ENCODE measurements around the gene AKR1A1. TPM values are rescaled to one million over a fixed set of nuclear protein-coding genes. Genes with fewer than 3 reads are reported as not detected.

The AKR1A1 gene
- polyA plus RNA-seq, 1 experiment, result 188 TPM

DNA sequence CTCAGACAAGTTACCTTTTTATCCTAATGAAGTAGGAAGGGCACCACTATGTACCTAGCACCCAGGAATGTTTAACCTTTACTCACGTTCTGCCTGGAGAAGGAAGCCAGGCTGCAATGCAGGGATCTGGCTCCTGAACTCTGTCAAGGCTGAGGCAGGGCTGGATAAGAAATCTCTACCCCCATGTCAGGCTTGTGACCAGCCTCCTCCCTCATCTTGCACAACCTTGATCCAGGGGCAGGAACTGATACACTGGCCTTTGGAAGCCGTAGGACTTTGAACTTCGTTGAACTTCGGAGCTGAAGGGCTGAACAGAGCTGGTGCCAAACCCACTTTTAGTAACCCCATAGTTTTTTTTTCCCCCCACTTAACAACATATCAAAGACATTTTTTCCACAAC, 8.0 kb upstream of the AKR1A1 start:
- Histone ChIP-seq H3K36me3 (ENCODE audit: control insufficient read depth, insufficient read depth, low read length) (no peaks in the 10 kb centered on the region), H3K4me3 (ENCODE audit: low read depth, low read length) (no peak overlapping the region), H3K27me3 (ENCODE audit: control insufficient read depth, insufficient read depth, low read length) (0 out of 2 replicates have a peak, but pooled peaks cover 2% of the 10 kb centered on the region)
- ChIA-PET CTCF (interaction anchor here (0.6 kb wide), 1 partner anchor 25 kb away, joined by 3 read pairs; no protein-coding TSS in a partner anchor), POLR2A (no interaction called here)
- DNase-seq (ENCODE audit: low read depth), result no peak
- TF ChIP-seq, protein P1, sequence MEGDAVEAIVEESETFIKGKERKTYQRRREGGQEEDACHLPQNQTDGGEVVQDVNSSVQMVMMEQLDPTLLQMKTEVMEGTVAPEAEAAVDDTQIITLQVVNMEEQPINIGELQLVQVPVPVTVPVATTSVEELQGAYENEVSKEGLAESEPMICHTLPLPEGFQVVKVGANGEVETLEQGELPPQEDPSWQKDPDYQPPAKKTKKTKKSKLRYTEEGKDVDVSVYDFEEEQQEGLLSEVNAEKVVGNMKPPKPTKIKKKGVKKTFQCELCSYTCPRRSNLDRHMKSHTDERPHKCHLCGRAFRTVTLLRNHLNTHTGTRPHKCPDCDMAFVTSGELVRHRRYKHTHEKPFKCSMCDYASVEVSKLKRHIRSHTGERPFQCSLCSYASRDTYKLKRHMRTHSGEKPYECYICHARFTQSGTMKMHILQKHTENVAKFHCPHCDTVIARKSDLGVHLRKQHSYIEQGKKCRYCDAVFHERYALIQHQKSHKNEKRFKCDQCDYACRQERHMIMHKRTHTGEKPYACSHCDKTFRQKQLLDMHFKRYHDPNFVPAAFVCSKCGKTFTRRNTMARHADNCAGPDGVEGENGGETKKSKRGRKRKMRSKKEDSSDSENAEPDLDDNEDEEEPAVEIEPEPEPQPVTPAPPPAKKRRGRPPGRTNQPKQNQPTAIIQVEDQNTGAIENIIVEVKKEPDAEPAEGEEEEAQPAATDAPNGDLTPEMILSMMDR (IDR thresholded peaks at IDR 0.05; ENCODE audit: insufficient read depth, low read depth, low read length), result no peak

DNA sequence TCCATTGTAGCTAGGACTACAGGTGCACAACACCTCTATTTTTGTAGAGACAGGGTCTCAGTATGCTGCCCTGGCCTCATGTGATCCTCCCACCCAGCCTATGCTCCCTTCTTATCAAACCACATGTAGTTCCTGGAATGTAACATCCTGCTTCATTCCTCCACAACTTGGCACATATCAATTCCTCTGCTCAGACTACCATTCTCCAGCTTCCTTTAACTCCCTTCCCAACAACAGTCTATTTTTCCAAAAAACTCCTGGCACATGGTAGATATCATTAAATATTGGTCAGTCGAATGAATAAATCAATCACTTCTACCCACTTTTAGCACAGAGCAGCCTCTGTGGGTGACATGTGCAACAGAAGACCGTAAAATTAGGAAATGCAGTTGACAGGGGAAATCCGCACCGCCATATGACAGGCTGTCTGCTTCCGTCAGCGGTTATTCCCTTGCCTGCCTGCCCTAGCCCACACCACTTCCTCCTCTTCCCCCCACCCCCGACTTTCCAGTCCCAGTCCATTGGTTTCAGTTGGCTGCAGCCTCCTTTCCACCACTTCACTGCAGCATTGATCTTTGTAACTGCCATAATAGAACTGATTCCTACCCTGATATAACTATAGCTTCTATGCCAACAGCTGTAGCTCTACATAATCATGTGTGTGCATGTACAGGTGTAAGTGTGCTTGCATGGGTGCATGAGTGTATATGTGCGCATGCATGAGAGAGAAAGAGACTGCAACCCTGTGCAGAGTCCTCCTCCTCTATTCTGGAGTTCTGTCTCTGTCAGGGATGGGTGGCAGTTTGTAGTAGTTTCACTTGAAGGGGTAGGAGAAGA, 6.8 kb upstream of the AKR1A1 start:
- no peak for DNase-seq (ENCODE audit: low read depth)
- no peaks in the 10 kb centered on the region for H3K36me3 ChIP-seq (ENCODE audit: control insufficient read depth, insufficient read depth, low read length)
- POLR2A ChIA-PET, result no interaction called here
- CTCF ChIA-PET, result interaction anchor here (1.9 kb wide), 1 partner anchor 22 kb away, joined by 5 read pairs; the partner anchor contains the start of gene PRDX1
- H3K27me3 ChIP-seq (ENCODE audit: control insufficient read depth, insufficient read depth, low read length), result 0 out of 2 replicates have a peak, but pooled peaks cover 2% of the 10 kb centered on the region
- TF ChIP-seq, protein P1 (IDR thresholded peaks at IDR 0.05; ENCODE audit: insufficient read depth, low read depth, low read length), result no peak
- H3K4me3 ChIP-seq (ENCODE audit: low read depth, low read length), result no peak overlapping the region

DNA sequence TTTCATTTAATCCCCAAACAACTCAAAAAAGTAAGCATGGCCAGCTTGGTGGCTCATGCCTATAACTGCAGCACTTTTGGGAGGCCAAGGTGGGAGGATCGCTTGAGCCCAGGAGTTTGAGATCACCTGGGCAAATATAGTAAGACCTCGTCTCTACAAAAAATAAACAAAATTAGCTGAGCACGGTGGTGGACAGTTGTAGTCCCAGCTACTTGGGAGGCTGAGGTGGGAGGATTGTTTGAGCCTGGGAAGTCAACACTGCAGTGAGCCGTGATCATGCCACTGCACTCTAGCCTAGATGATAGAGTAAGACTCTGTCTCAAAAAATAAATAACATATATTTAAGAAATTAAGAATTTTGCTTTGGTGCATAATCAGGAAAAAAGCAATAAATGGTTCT, 6.1 kb upstream of the AKR1A1 start:
- ChIA-PET POLR2A (no interaction called here), CTCF (interaction anchor here (0.9 to 1.9 kb wide), 2 partner anchors 23 to 26 kb away, joined by 5 read pairs; partner anchors contain the start of gene PRDX1)
- Histone ChIP-seq H3K4me3 (ENCODE audit: low read depth, low read length) (no peak overlapping the region), H3K27me3 (ENCODE audit: control insufficient read depth, insufficient read depth, low read length) (0 out of 2 replicates have a peak, but pooled peaks cover 2% of the 10 kb centered on the region), H3K36me3 (ENCODE audit: control insufficient read depth, insufficient read depth, low read length) (no peaks in the 10 kb centered on the region)
- TF ChIP-seq, protein P1 (IDR thresholded peaks at IDR 0.05; ENCODE audit: insufficient read depth, low read depth, low read length), result no peak
- no peak for DNase-seq (ENCODE audit: low read depth)

DNA sequence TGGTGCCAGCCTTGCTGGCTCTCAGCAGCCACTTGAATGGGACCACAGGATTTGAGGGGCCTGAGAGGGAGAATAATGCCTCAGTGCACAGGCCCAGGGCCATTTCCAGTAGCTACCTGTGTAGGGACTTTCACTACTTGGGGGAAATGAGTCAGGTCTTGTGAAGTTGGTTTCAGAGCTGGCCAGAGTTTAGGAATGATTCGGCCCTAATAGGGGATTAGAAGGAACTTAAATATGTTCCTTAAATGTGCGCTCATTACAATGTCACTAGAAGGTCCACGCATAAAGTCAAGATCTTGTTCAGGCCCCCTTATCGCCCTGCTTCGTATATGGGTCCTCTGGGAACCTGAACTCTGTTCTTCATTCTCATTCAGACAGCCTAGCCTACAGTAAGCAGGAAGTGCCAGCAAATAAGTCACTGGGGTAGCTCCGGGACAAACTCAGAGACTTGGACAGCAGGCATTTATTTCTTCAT, 5.6 kb upstream of the AKR1A1 start:
- Histone ChIP-seq H3K4me3 (ENCODE audit: low read depth, low read length) (no peak overlapping the region), H3K36me3 (ENCODE audit: control insufficient read depth, insufficient read depth, low read length) (no peaks in the 10 kb centered on the region), H3K27me3 (ENCODE audit: control insufficient read depth, insufficient read depth, low read length) (0 out of 2 replicates have a peak, but pooled peaks cover 2% of the 10 kb centered on the region)
- POLR2A ChIA-PET, result no interaction called here
- CTCF ChIA-PET, result interaction anchor here (0.9 to 1.9 kb wide), 2 partner anchors 23 to 25 kb away, joined by 5 read pairs; partner anchors contain the start of gene PRDX1
- no peak for DNase-seq (ENCODE audit: low read depth)
- TF ChIP-seq, protein P1 (IDR thresholded peaks at IDR 0.05; ENCODE audit: insufficient read depth, low read depth, low read length), result no peak

Data from BJ (cell line).